ENCODE results near the gene LMBRD2. TPM values are rescaled to one million over a fixed set of nuclear protein-coding genes. Genes with fewer than 3 reads are reported as not detected.
A peak's percentile ranks its signal among the peaks of the same experiment; 100 is the strongest.
"Not testable (repeated sequence)": the region's sequence is repeated elsewhere in the genome, so short reads cannot be mapped to it uniquely, and the experiment has no call there.

LMBRD2 gene
- total RNA-seq, 8 experiments from 2014 or later: 8.8 to 18.9 (median 13.8) TPM

- H3K4me1 ChIP-seq (replicated peaks in 1 of 2); H3K27ac ChIP-seq; in situ Hi-C loops (cut with MboI; ENCODE audit: low pct_unique_long_range_greater_than_20kb in 2 of 9, low sequenced_read_pairs in 9 of 9, unreplicated experiment in 9 of 9); H3K4me3 ChIP-seq; ATAC-seq (replicated peaks in 6 of 8): not testable (repeated sequence)
- no CpG with 5 or more reads among the region's 1 CpG for WGBS, 10 experiments
These were observed 18.7 kb downstream of the LMBRD2 start for GRCh38 chr5:36133009-36133408.

- 93 to 100% (median 100%) methylated on average over 1 to 3 of the region's 5 CpGs; no CpG with 5 or more reads in 2 of the 10 experiments for WGBS, 10 experiments
- H3K27ac ChIP-seq; H3K4me3 ChIP-seq; H3K4me1 ChIP-seq (replicated peaks in 1 of 2); in situ Hi-C loops (cut with MboI; ENCODE audit: low pct_unique_long_range_greater_than_20kb in 2 of 9, low sequenced_read_pairs in 9 of 9, unreplicated experiment in 9 of 9); ATAC-seq (replicated peaks in 6 of 8): not testable (repeated sequence)
These were observed 22.0 kb downstream of the LMBRD2 start for GRCh38 chr5:36129666-36130065.

GRCh38 chr5:36128795-36129194, 22.9 kb downstream of the LMBRD2 start:
- H3K4me1 ChIP-seq (replicated peaks in 1 of 2): no peaks in the 10 kb centered on the region
- in situ Hi-C loops (cut with MboI; ENCODE audit: low pct_unique_long_range_greater_than_20kb in 2 of 9, low sequenced_read_pairs in 9 of 9, unreplicated experiment in 9 of 9): no loop called here
- 83 to 100% (median 98%) methylated on average over 1 of the region's 1 CpG for WGBS, 10 experiments
- H3K27ac ChIP-seq: no peak overlapping the region
- no peak for ATAC-seq (replicated peaks in 6 of 8)
- no peak overlapping the region for H3K4me3 ChIP-seq

- 86 to 100% (median 100%) methylated on average over 1 of the region's 1 CpG; no CpG with 5 or more reads in 3 of the 10 experiments for WGBS, 10 experiments
- H3K27ac ChIP-seq: no peak overlapping the region
These were observed 25.8 kb downstream of the LMBRD2 start for GRCh38 chr5:36125868-36126267.

GRCh38 chr5:36111238-36111637, 40.4 kb downstream of the LMBRD2 start:
- in situ Hi-C loops (cut with MboI; ENCODE audit: low pct_unique_long_range_greater_than_20kb in 2 of 9, low sequenced_read_pairs in 9 of 9, unreplicated experiment in 9 of 9): no loop called here
- no peak for ATAC-seq (replicated peaks in 6 of 8)
- H3K4me1 ChIP-seq (replicated peaks in 1 of 2): no peaks in the 10 kb centered on the region
- no peak overlapping the region for H3K27ac ChIP-seq
- H3K4me3 ChIP-seq: no peak overlapping the region
- WGBS, 10 experiments: 86 to 100% (median 100%) methylated on average over 1 of the region's 1 CpG; no CpG with 5 or more reads in 1 of the 10 experiments

More at GRCh38 chr5:36125868-36126267, 25.8 kb downstream of the LMBRD2 start:
- no peak for ATAC-seq (replicated peaks in 6 of 8)
- no peaks in the 10 kb centered on the region for H3K4me1 ChIP-seq (replicated peaks in 1 of 2)
- H3K4me3 ChIP-seq: no peak overlapping the region
- in situ Hi-C loops (cut with MboI; ENCODE audit: low pct_unique_long_range_greater_than_20kb in 2 of 9, low sequenced_read_pairs in 9 of 9, unreplicated experiment in 9 of 9): no loop called here

- ATAC-seq (replicated peaks in 6 of 8): no peak
- Histone ChIP-seq H3K4me3 (no peak overlapping the region), H3K4me1 (replicated peaks in 1 of 2) (no peaks in the 10 kb centered on the region), H3K27ac (no peak overlapping the region)
- in situ Hi-C loops (cut with MboI; ENCODE audit: low pct_unique_long_range_greater_than_20kb in 2 of 9, low sequenced_read_pairs in 9 of 9, unreplicated experiment in 9 of 9): no loop called here
- WGBS, 10 experiments: 14 to 100% (median 92%) methylated on average over 1 to 3 of the region's 3 CpGs
These were observed 42.8 kb downstream of the LMBRD2 start for GRCh38 chr5:36108758-36109460.

GRCh38 chr5:36105819-36106218, 45.9 kb downstream of the LMBRD2 start:
- H3K4me3 ChIP-seq: no peak overlapping the region
- no peak overlapping the region for H3K27ac ChIP-seq
- 14 to 100% (median 91%) methylated on average over 1 to 2 of the region's 2 CpGs; no CpG with 5 or more reads in 1 of the 10 experiments for WGBS, 10 experiments
- in situ Hi-C loops (cut with MboI; ENCODE audit: low pct_unique_long_range_greater_than_20kb in 2 of 9, low sequenced_read_pairs in 9 of 9, unreplicated experiment in 9 of 9): no loop called here
- peak in 1 of 8 experiments; percentile 24 for ATAC-seq (replicated peaks in 6 of 8)
- H3K4me1 ChIP-seq (replicated peaks in 1 of 2): no peaks in the 10 kb centered on the region

GRCh38 chr5:36099748-36100147, 51.9 kb downstream of the LMBRD2 start:
- no peak overlapping the region for H3K27ac ChIP-seq
- no peaks in the 10 kb centered on the region for H3K4me1 ChIP-seq (replicated peaks in 1 of 2)
- no peak for ATAC-seq (replicated peaks in 6 of 8)
- in situ Hi-C loops (cut with MboI; ENCODE audit: low pct_unique_long_range_greater_than_20kb in 2 of 9, low sequenced_read_pairs in 9 of 9, unreplicated experiment in 9 of 9): no loop called here
- H3K4me3 ChIP-seq: no peak overlapping the region
- WGBS, 10 experiments: 71 to 100% (median 90%) methylated on average over 1 to 3 of the region's 3 CpGs; no CpG with 5 or more reads in 2 of the 10 experiments

- no peak for ATAC-seq (replicated peaks in 6 of 8)
- in situ Hi-C loops (cut with MboI; ENCODE audit: low pct_unique_long_range_greater_than_20kb in 2 of 9, low sequenced_read_pairs in 9 of 9, unreplicated experiment in 9 of 9): no loop called here
- Histone ChIP-seq H3K27ac (no peak overlapping the region), H3K4me1 (replicated peaks in 1 of 2) (no peaks in the 10 kb centered on the region), H3K4me3 (no peak overlapping the region)
These were observed 55.2 kb downstream of the LMBRD2 start for GRCh38 chr5:36096486-36096885.

- ATAC-seq (replicated peaks in 6 of 8): peak in 6 of 8 experiments; percentile 17 to 99 (median 68)
- in situ Hi-C loops (cut with MboI; ENCODE audit: low pct_unique_long_range_greater_than_20kb in 2 of 9, low sequenced_read_pairs in 9 of 9, unreplicated experiment in 9 of 9): no loop called here
- Histone ChIP-seq H3K4me3 (no peak overlapping the region), H3K4me1 (replicated peaks in 1 of 2) (no peaks in the 10 kb centered on the region), H3K27ac (no peak overlapping the region)
- 0 to 100% (median 100%) methylated on average over 1 to 2 of the region's 2 CpGs; no CpG with 5 or more reads in 5 of the 10 experiments for WGBS, 10 experiments
These were observed 61.7 kb downstream of the LMBRD2 start for GRCh38 chr5:36089989-36090388.

GRCh38 chr5:36079200-36079781, 72.4 kb downstream of the LMBRD2 start:
- WGBS, 10 experiments: 5 to 72% (median 46%) methylated on average over 2 to 9 of the region's 10 CpGs; no CpG with 5 or more reads in 1 of the 10 experiments
- Histone ChIP-seq H3K27ac (no peak overlapping the region), H3K4me1 (replicated peaks in 1 of 2) (no peaks in the 10 kb centered on the region), H3K4me3 (no peak overlapping the region)
- peak in 7 of 8 experiments; percentile 16 to 99 (median 83) for ATAC-seq (replicated peaks in 6 of 8)
- in situ Hi-C loops (cut with MboI; ENCODE audit: low pct_unique_long_range_greater_than_20kb in 2 of 9, low sequenced_read_pairs in 9 of 9, unreplicated experiment in 9 of 9): no loop called here

GRCh38 chr5:36078430-36078829, 73.3 kb downstream of the LMBRD2 start:
- Histone ChIP-seq H3K4me3 (no peak overlapping the region), H3K27ac (no peak overlapping the region), H3K4me1 (replicated peaks in 1 of 2) (no peaks in the 10 kb centered on the region)
- in situ Hi-C loops (cut with MboI; ENCODE audit: low pct_unique_long_range_greater_than_20kb in 2 of 9, low sequenced_read_pairs in 9 of 9, unreplicated experiment in 9 of 9): no loop called here
- no peak for ATAC-seq (replicated peaks in 6 of 8)
- 0 to 100% (median 78%) methylated on average over 1 to 9 of the region's 10 CpGs; no CpG with 5 or more reads in 2 of the 10 experiments for WGBS, 10 experiments

GRCh38 chr5:36073595-36074216, 78.0 kb downstream of the LMBRD2 start:
- peak in 1 of 8 experiments; percentile 78 for ATAC-seq (replicated peaks in 6 of 8)
- in situ Hi-C loops (cut with MboI; ENCODE audit: low pct_unique_long_range_greater_than_20kb in 2 of 9, low sequenced_read_pairs in 9 of 9, unreplicated experiment in 9 of 9): no loop called here
- Histone ChIP-seq H3K27ac (no peak overlapping the region), H3K4me3 (no peak overlapping the region), H3K4me1 (replicated peaks in 1 of 2) (no peaks in the 10 kb centered on the region)
- WGBS, 10 experiments: 50 to 90% (median 67%) methylated on average over 1 to 2 of the region's 3 CpGs; no CpG with 5 or more reads in 5 of the 10 experiments

All from motor neuron (in vitro differentiated cells).